ENCODE measurements around the gene RASGRF1.

The RASGRF1 gene

GRCh38 chr15:79053894-79054293, 36.7 kb downstream of the RASGRF1 start:
- Histone ChIP-seq H3K4me1 (ENCODE audit: control insufficient read depth, insufficient read depth, low read length) (no peaks in the 10 kb centered on the region), H3K9me3 (ENCODE audit: control insufficient read depth, insufficient read depth, low read depth, low read length) (no peaks in the 10 kb centered on the region), H3K36me3 (ENCODE audit: control insufficient read depth in 2 of 2, insufficient read depth in 1 of 2, low read length in 2 of 2) (no peaks in the 10 kb centered on the region), H3K27ac (ENCODE audit: extremely low read depth, low read depth, low read length) (no peak overlapping the region), H3K4me3 (ENCODE audit: low read depth, low read length) (no peak overlapping the region)
- TF ChIP-seq SCRT1 (tag by site-specific recombination; IDR thresholded peaks at IDR 0.05; ENCODE audit: borderline replicate concordance) (no peak), ZNF600 (tag by site-specific recombination; IDR thresholded peaks at IDR 0.05) (0 out of 2 replicates have a peak, but pooled peaks have one; percentile 28)
- ChIA-PET CTCF (interaction anchor here (1.6 kb wide), 1 partner anchor 25 kb away, joined by 3 read pairs; no protein-coding TSS in a partner anchor), POLR2A (no interaction called here)

GRCh38 chr15:79051941-79052731, 38.4 kb downstream of the RASGRF1 start:
- Histone ChIP-seq H3K36me3 (ENCODE audit: control insufficient read depth in 2 of 2, insufficient read depth in 1 of 2, low read length in 2 of 2) (no peaks in the 10 kb centered on the region), H3K4me1 (ENCODE audit: control insufficient read depth, insufficient read depth, low read length) (no peaks in the 10 kb centered on the region), H3K9me3 (ENCODE audit: control insufficient read depth, insufficient read depth, low read depth, low read length) (no peaks in the 10 kb centered on the region), H3K27ac (ENCODE audit: extremely low read depth, low read depth, low read length) (no peak overlapping the region), H3K4me3 (ENCODE audit: low read depth, low read length) (no peak overlapping the region)
- POLR2A ChIA-PET, result no interaction called here
- no peak for TF ChIP-seq ELK4 (IDR thresholded peaks at IDR 0.05; ENCODE audit: borderline replicate concordance, low read depth, low read length)
- 0 out of 2 replicates have a peak, but pooled peaks have one; percentile 25 for TF ChIP-seq SCRT2 (tag by site-specific recombination; IDR thresholded peaks at IDR 0.05)
- TF ChIP-seq ZBTB21 (tag by site-specific recombination; IDR thresholded peaks at IDR 0.05), result no peak
- CTCF ChIA-PET, result no interaction called here

GRCh38 chr15:79051029-79051428, 39.6 kb downstream of the RASGRF1 start:
- H3K4me1 ChIP-seq (ENCODE audit: control insufficient read depth, insufficient read depth, low read length), result no peaks in the 10 kb centered on the region
- no peak overlapping the region for H3K27ac ChIP-seq (ENCODE audit: extremely low read depth, low read depth, low read length)
- ChIA-PET CTCF (interaction anchor here (0.6 to 1.5 kb wide), 2 partner anchors 70 to 134 kb away, joined by 4 read pairs; no protein-coding TSS in a partner anchor), POLR2A (no interaction called here)
- H3K9me3 ChIP-seq (ENCODE audit: control insufficient read depth, insufficient read depth, low read depth, low read length), result no peaks in the 10 kb centered on the region
- TF ChIP-seq HOXC10 (CRISPR knock-in tag; IDR thresholded peaks at IDR 0.05) (no peak), ZFP69B (tag by site-specific recombination; IDR thresholded peaks at IDR 0.05) (no peak), ZNF354C (tag by site-specific recombination; IDR thresholded peaks at IDR 0.05; ENCODE audit: borderline replicate concordance, low read depth) (no peak), ZNF623 (tag by site-specific recombination; IDR thresholded peaks at IDR 0.05) (no peak), ZSCAN5A (tag by site-specific recombination; IDR thresholded peaks at IDR 0.05) (no peak), KLF9 (tag by site-specific recombination; IDR thresholded peaks at IDR 0.05; ENCODE audit: low read depth) (no peak)
- H3K36me3 ChIP-seq (ENCODE audit: control insufficient read depth in 2 of 2, insufficient read depth in 1 of 2, low read length in 2 of 2), result no peaks in the 10 kb centered on the region
- H3K4me3 ChIP-seq (ENCODE audit: low read depth, low read length), result no peak overlapping the region

GRCh38 chr15:79050341-79050740, 40.2 kb downstream of the RASGRF1 start:
- TF ChIP-seq ZNF501 (tag by site-specific recombination; IDR thresholded peaks at IDR 0.05) (no peak), ZNF157 (tag by site-specific recombination; IDR thresholded peaks at IDR 0.05) (no peak), ZNF777 (tag by site-specific recombination; IDR thresholded peaks at IDR 0.05; ENCODE audit: borderline replicate concordance) (no peak), MZF1 (tag by site-specific recombination; IDR thresholded peaks at IDR 0.05; ENCODE audit: borderline replicate concordance) (peak; percentile 57; the same call in 1 of the 2 replicates), ZNF184 (tag by site-specific recombination; IDR thresholded peaks at IDR 0.05) (no peak)
- ChIA-PET POLR2A (interaction anchor here (0.6 kb wide), 1 partner anchor 195 kb away, joined by 5 read pairs; no protein-coding TSS in a partner anchor), CTCF (interaction anchor here (1.5 kb wide), 1 partner anchor 134 kb away, joined by 4 read pairs; no protein-coding TSS in a partner anchor)
- no peaks in the 10 kb centered on the region for H3K4me1 ChIP-seq (ENCODE audit: control insufficient read depth, insufficient read depth, low read length)
- H3K9me3 ChIP-seq (ENCODE audit: control insufficient read depth, insufficient read depth, low read depth, low read length), result no peaks in the 10 kb centered on the region
- H3K27ac ChIP-seq (ENCODE audit: extremely low read depth, low read depth, low read length), result no peak overlapping the region
- no peak overlapping the region for H3K4me3 ChIP-seq (ENCODE audit: low read depth, low read length)
- no peaks in the 10 kb centered on the region for H3K36me3 ChIP-seq (ENCODE audit: control insufficient read depth in 2 of 2, insufficient read depth in 1 of 2, low read length in 2 of 2)

Measured in HEK293 (cell line).